Measurements from ENCODE around the gene FADS1. TPM values are rescaled to one million over a fixed set of nuclear protein-coding genes. Genes with fewer than 3 reads are reported as not detected.

The FADS1 gene
- total RNA-seq, 1 donor from 2014 or later: 155 TPM

- Mint-ChIP-seq H3K27me3 (ENCODE audit: unreplicated experiment) (peaks cover 23% of the 10 kb centered on the region), H3K27ac (ENCODE audit: unreplicated experiment) (peak overlapping the region; percentile 99), H3K4me3 (ENCODE audit: unreplicated experiment) (peak overlapping the region; percentile 92), H3K36me3 (ENCODE audit: unreplicated experiment) (no peaks in the 10 kb centered on the region), H3K9me3 (ENCODE audit: unreplicated experiment) (peaks cover 21% of the 10 kb centered on the region), H3K4me1 (ENCODE audit: low read depth, unreplicated experiment) (peaks cover 45% of the 10 kb centered on the region)
- peak; percentile 70 for DNase-seq
- TF ChIP-seq CTCF (IDR thresholded peaks at IDR 0.05; ENCODE audit: partially characterized antibody, unreplicated experiment): peak; percentile 61
These were observed 12.0 kb upstream of the FADS1 start for GRCh38 chr11:61828629-61829407.

- Mint-ChIP-seq H3K4me3 (ENCODE audit: unreplicated experiment) (peak overlapping the region; percentile 92), H3K27ac (ENCODE audit: unreplicated experiment) (peak overlapping the region; percentile 99), H3K27me3 (ENCODE audit: unreplicated experiment) (peaks cover 23% of the 10 kb centered on the region), H3K36me3 (ENCODE audit: unreplicated experiment) (no peaks in the 10 kb centered on the region), H3K9me3 (ENCODE audit: unreplicated experiment) (peaks cover 21% of the 10 kb centered on the region), H3K4me1 (ENCODE audit: low read depth, unreplicated experiment) (peaks cover 40% of the 10 kb centered on the region)
- DNase-seq: no peak
- TF ChIP-seq CTCF (IDR thresholded peaks at IDR 0.05; ENCODE audit: partially characterized antibody, unreplicated experiment): no peak
These were observed 11.5 kb upstream of the FADS1 start for GRCh38 chr11:61828379-61828628.

GRCh38 chr11:61827571-61828378 lies 11.0 kb upstream of the FADS1 start, which contains the start of gene FADS2:
Gene FADS2 (plus strand): TSS chr11:61828300. CDS start chr11:61828391, 91 bp downstream.
- Mint-ChIP-seq H3K9me3 (ENCODE audit: unreplicated experiment) (peaks cover 20% of the 10 kb centered on the region), H3K4me3 (ENCODE audit: unreplicated experiment) (peak within 1 kb of the TSS; percentile 95)

GRCh38 chr11:61826930-61827570 lies 10.2 kb upstream of the FADS1 start:
- H3K9me3 Mint-ChIP-seq (ENCODE audit: unreplicated experiment): peaks cover 18% of the 10 kb centered on the region
- DNase-seq: peak; percentile 49
- TF ChIP-seq CTCF (IDR thresholded peaks at IDR 0.05; ENCODE audit: partially characterized antibody, unreplicated experiment): peak; percentile 23
- peak overlapping the region; percentile 99 for H3K27ac Mint-ChIP-seq (ENCODE audit: unreplicated experiment)
- H3K4me3 Mint-ChIP-seq (ENCODE audit: unreplicated experiment): peak overlapping the region; percentile 95
- H3K27me3 Mint-ChIP-seq (ENCODE audit: unreplicated experiment): peaks cover 23% of the 10 kb centered on the region
- no peaks in the 10 kb centered on the region for H3K36me3 Mint-ChIP-seq (ENCODE audit: unreplicated experiment)
- peaks cover 33% of the 10 kb centered on the region for H3K4me1 Mint-ChIP-seq (ENCODE audit: low read depth, unreplicated experiment)

More at GRCh38 chr11:61827571-61828378, 11.0 kb upstream of the FADS1 start, which contains the start of gene FADS2:
- no peak for TF ChIP-seq CTCF (IDR thresholded peaks at IDR 0.05; ENCODE audit: partially characterized antibody, unreplicated experiment)
- Mint-ChIP-seq H3K27me3 (ENCODE audit: unreplicated experiment) (peaks cover 23% of the 10 kb centered on the region), H3K27ac (ENCODE audit: unreplicated experiment) (peak within 1 kb of the TSS; percentile 99), H3K4me1 (ENCODE audit: low read depth, unreplicated experiment) (peaks cover 36% of the 10 kb centered on the region), H3K36me3 (ENCODE audit: unreplicated experiment) (no peaks in the 10 kb centered on the region)
- peak; percentile 97 for DNase-seq

Data from glutamatergic neuron (in vitro differentiated cells).